CD14-positive monocyte (primary cell): Measurements from ENCODE around the gene OXLD1. TPM values are rescaled to one million over a fixed set of nuclear protein-coding genes. Genes with fewer than 3 reads are reported as not detected.

Experiments
- DNase-seq, 3 donors: peaks; one replicate each; pipeline ENCODE4 v3.0.0-alpha.2; 2011 to 2022
- H2AFZ ChIP-seq: 2 replicates; pipeline ENCODE4 v1.6.0; 2012; ENCODE audit warnings: mild to moderate bottlenecking, low read depth, low read length, inconsistent platforms; ENCODE audit not compliant: insufficient read depth, poor library complexity, severe bottlenecking
- H3K27ac ChIP-seq, 2 donors: 1 replicate in 1 of 2; 2 replicates in 1 of 2; pipeline ENCODE4 v1.5.1; 2012 to 2013; ENCODE audit warnings: low read length in 2 of 2, control low read depth in 1 of 2, inconsistent platforms in 1 of 2, low read depth in 1 of 2, mild to moderate bottlenecking in 1 of 2
- H3K27me3 ChIP-seq, 2 donors: one replicate each; pipeline versions ENCODE4 v1.6.0 to v1.6.1; 2011 to 2013; ENCODE audit warnings: low read length in 2 of 2; ENCODE audit not compliant: control insufficient read depth in 2 of 2, insufficient read depth in 2 of 2
- H3K36me3 ChIP-seq, 2 donors: replicated peaks in 1 of 2; 1 replicate in 1 of 2; 2 replicates in 1 of 2; pipeline versions ENCODE4 v1.5.1 to v1.6.1; 2012 to 2013; ENCODE audit warnings: low read length in 2 of 2, control low read depth in 1 of 2, inconsistent platforms in 1 of 2, mild to moderate bottlenecking in 1 of 2; ENCODE audit not compliant: insufficient read depth in 2 of 2, control insufficient read depth in 1 of 2
- H3K4me1 ChIP-seq, 2 donors: 1 replicate in 1 of 2; 2 replicates in 1 of 2; pipeline versions ENCODE4 v1.5.1 to v1.6.1; 2012 to 2013; ENCODE audit warnings: low read length in 2 of 2, control low read depth in 1 of 2, inconsistent platforms in 1 of 2, mild to moderate bottlenecking in 1 of 2, moderate library complexity in 1 of 2; ENCODE audit not compliant: insufficient read depth in 2 of 2, control insufficient read depth in 1 of 2
- H3K4me2 ChIP-seq: replicated peaks from 2 replicates; pipeline ENCODE3; 2012; ENCODE audit warnings: low read length, moderate library complexity, mild to moderate bottlenecking; ENCODE audit not compliant: poor library complexity, severe bottlenecking; ENCODE audit errors: extremely low read depth
- H3K4me3 ChIP-seq, 3 experiments: fragments of 200-600 bp in 1 of 3; sonication (generic) in 1 of 3; replicated peaks in 1 of 3; 1 replicate in 2 of 3; 2 replicates in 1 of 3; pipeline ENCODE4 v1.5.1; 2011 to 2013; ENCODE audit warnings: low read length in 3 of 3, mild to moderate bottlenecking in 3 of 3, control low read depth in 2 of 3, low read depth in 2 of 3, inconsistent platforms in 1 of 3, moderate library complexity in 1 of 3
- H3K79me2 ChIP-seq: 2 replicates; pipeline ENCODE4 v1.6.0; 2012; ENCODE audit warnings: mild to moderate bottlenecking, control low read depth, inconsistent platforms, low read length, moderate library complexity; ENCODE audit not compliant: insufficient read depth
- H3K9ac ChIP-seq: 2 replicates; pipeline ENCODE4 v1.6.0; 2017; ENCODE audit warnings: low read length, mild to moderate bottlenecking; ENCODE audit not compliant: insufficient read depth, poor library complexity, severe bottlenecking
- H3K9me3 ChIP-seq, 2 donors: replicated peaks in 1 of 2; 1 replicate in 1 of 2; 2 replicates in 1 of 2; pipeline versions ENCODE4 v1.5.1 to v1.6.1; 2012 to 2013; ENCODE audit warnings: low read length in 2 of 2, control low read depth in 1 of 2; ENCODE audit not compliant: control insufficient read depth in 1 of 2, insufficient read depth in 1 of 2
- H4K20me1 ChIP-seq: 2 replicates; pipeline ENCODE4 v1.6.0; 2012; ENCODE audit warnings: mild to moderate bottlenecking, low read length, control low read depth, moderate library complexity; ENCODE audit not compliant: insufficient read depth
- H3K27ac Mint-ChIP-seq, 7 donors: one replicate each; pipeline ENCODE4 v1.8.0; 2020; ENCODE audit warnings: mild to moderate bottlenecking in 7 of 7, mixed read lengths in 7 of 7, moderate library complexity in 6 of 7, inconsistent platforms in 2 of 7
- H3K27me3 Mint-ChIP-seq, 3 donors: one replicate each; pipeline ENCODE4 v1.8.0; 2021 to 2022; ENCODE audit warnings: low read depth in 3 of 3, mild to moderate bottlenecking in 3 of 3, mixed read lengths in 3 of 3, moderate library complexity in 3 of 3, inconsistent platforms in 1 of 3
- H3K36me3 Mint-ChIP-seq, 2 donors: one replicate each; pipeline ENCODE4 v1.8.0; 2020; ENCODE audit warnings: mixed read lengths in 2 of 2, inconsistent platforms in 1 of 2, mild to moderate bottlenecking in 1 of 2
- H3K4me1 Mint-ChIP-seq: one replicate; pipeline ENCODE4 v1.8.0; 2020; ENCODE audit warnings: mild to moderate bottlenecking, mixed read lengths
- H3K4me3 Mint-ChIP-seq, 2 donors: one replicate each; pipeline ENCODE4 v1.8.0; 2020; ENCODE audit warnings: mild to moderate bottlenecking in 2 of 2, mixed read lengths in 2 of 2, moderate library complexity in 1 of 2
- H3K9me3 Mint-ChIP-seq, 7 donors: one replicate each; pipeline ENCODE4 v1.8.0; 2020 to 2022; ENCODE audit warnings: mixed read lengths in 7 of 7, mild to moderate bottlenecking in 6 of 7, moderate library complexity in 6 of 7, inconsistent platforms in 2 of 7
- WGBS: methylation state at CpG from one replicate; pipeline ENCODE4 v1.1.5; 2013; ENCODE audit warnings: missing lambda C conversion rate; ENCODE audit not compliant: insufficient coverage; 5-methylcytosine and 5-hydroxymethylcytosine counted together
- intact Hi-C, 2 donors: fragments of 100-400 bp; cut with micrococcal nuclease; formaldehyde crosslinking; loops; one replicate each; pipeline versions ENCODE4 v1.15.0 to v1.15.1; 2023
- polyA plus RNA-seq, 3 donors: library from polyadenylated mRNA; depleted of rRNA in 1 of 3; unstranded in 2 of 3; stranded (reverse) in 1 of 3; fragments of 300-500 nt in 2 of 3; fragments of >200 nt in 1 of 3; fragmentation: Illumina TruSeq in 2 of 3; gene quantifications; 1 replicate in 2 of 3; 2 replicates in 1 of 3; pipeline ENCODE4 v1.2.3, GENCODE V29; 2012 to 2021
- TF ChIP-seq, protein P1 (sequence below): fragments of 200-600 bp; IDR thresholded peaks from one replicate; pipeline ENCODE4 v1.8.0; 2022; ENCODE audit warnings: antibody characterized with exemption, mild to moderate bottlenecking

The OXLD1 gene
- polyA plus RNA-seq, 3 donors = 46.0 to 61.1 (median 51.8) TPM

DNA sequence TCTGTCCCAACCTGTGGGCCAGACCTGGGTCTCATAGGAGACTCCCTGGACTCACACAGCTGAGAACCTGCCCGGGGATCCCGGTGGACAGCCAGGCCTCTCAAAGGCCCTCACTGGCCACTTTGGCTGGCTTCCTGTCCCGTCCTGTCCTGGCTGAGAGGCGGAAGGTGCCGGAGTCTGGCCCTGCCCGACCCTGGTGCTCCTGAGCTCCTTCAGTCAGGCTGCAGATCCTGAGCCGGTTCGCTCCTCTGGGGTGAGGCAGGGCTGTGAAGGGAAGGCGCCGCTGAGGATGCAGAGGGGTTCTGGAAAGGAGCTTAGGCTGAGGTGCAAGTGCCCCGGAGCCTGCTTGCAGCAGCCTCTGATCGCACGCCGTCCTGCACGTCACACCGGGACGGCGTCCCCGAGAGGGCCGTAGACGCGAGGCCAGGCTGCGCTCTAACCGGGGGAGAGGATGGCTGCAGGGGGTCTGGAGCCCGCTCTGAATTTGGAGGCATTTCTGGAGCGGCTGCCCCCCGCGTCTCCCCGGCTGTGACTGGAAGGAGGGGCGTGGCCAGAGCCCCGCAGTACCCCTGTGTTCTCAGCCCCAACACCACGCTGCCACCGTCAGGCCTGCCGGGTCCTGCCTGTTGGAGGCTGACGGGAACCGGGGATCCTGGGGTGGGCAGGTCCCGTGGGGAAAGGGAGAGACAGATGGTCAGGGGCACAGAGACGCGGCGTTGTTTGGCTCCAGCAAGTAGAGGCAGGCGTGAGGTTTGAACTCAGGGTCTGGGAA is 21.6 kb upstream of the OXLD1 start:
- Histone ChIP-seq H3K4me1 (peaks cover 17 to 19% of the 10 kb centered on the region in 2 donors), H3K9ac (no peak overlapping the region), H3K27ac (no peak overlapping the region), H4K20me1 (peaks cover 87% of the 10 kb centered on the region), H3K9me3 (no peaks in the 10 kb centered on the region), H3K4me3 (no peak overlapping the region), H3K79me2 (peaks cover 80% of the 10 kb centered on the region), H3K27me3 (no peaks in the 10 kb centered on the region), H3K4me2 (no peak overlapping the region), H2AFZ (no peak overlapping the region), H3K36me3 (peaks cover 75 to 78% of the 10 kb centered on the region in 2 donors)
- intact Hi-C loops = no loop called here
- DNase-seq = no peak
- Mint-ChIP-seq H3K27ac (peak overlapping the region in 3 of 7 donors; percentile 15 to 48 (median 37)), H3K4me1 (peaks cover 18% of the 10 kb centered on the region), H3K9me3 (no peaks in the 10 kb centered on the region), H3K4me3 (no peak overlapping the region), H3K27me3 (peaks cover 0 to 1% (median 0%) of the 10 kb centered on the region in 3 donors), H3K36me3 (peaks cover 61 to 77% of the 10 kb centered on the region in 2 donors)
- TF ChIP-seq, protein P1, sequence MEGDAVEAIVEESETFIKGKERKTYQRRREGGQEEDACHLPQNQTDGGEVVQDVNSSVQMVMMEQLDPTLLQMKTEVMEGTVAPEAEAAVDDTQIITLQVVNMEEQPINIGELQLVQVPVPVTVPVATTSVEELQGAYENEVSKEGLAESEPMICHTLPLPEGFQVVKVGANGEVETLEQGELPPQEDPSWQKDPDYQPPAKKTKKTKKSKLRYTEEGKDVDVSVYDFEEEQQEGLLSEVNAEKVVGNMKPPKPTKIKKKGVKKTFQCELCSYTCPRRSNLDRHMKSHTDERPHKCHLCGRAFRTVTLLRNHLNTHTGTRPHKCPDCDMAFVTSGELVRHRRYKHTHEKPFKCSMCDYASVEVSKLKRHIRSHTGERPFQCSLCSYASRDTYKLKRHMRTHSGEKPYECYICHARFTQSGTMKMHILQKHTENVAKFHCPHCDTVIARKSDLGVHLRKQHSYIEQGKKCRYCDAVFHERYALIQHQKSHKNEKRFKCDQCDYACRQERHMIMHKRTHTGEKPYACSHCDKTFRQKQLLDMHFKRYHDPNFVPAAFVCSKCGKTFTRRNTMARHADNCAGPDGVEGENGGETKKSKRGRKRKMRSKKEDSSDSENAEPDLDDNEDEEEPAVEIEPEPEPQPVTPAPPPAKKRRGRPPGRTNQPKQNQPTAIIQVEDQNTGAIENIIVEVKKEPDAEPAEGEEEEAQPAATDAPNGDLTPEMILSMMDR = no peak
- 94% methylated on average over 39 of the region's 41 CpGs for WGBS

DNA sequence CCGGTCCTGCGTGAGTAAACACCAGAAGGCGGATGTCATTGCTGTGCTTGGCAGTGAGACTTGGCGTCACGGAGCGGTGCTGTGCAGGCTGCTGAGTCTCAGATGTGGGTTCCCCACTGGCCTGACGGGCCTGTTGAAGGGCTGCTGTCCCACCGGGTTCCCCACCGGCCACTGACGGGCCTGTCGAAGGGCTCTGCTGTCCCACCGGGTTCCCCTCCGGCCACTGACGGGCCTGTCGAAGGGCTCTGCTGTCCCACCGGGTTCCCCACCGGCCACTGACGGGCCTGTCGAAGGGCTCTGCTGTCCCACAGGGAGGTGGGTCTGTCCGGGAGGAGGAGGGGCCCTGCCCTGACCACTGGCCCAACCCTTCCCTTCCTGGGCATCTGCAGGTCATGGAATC is 20.2 kb upstream of the OXLD1 start:
- no peak overlapping the region for H3K4me2 ChIP-seq
- H4K20me1 ChIP-seq = peaks cover 77% of the 10 kb centered on the region
- H2AFZ ChIP-seq = no peak overlapping the region
- Mint-ChIP-seq H3K27ac (peak overlapping the region in 1 of 7 donors; percentile 42), H3K4me3 (no peak overlapping the region), H3K27me3 (peaks cover 0 to 1% (median 0%) of the 10 kb centered on the region in 3 donors), H3K4me1 (peaks cover 25% of the 10 kb centered on the region), H3K36me3 (peaks cover 54 to 68% of the 10 kb centered on the region in 2 donors), H3K9me3 (no peaks in the 10 kb centered on the region)
- H3K4me1 ChIP-seq = peaks cover 22 to 25% of the 10 kb centered on the region in 2 donors
- peaks cover 64% of the 10 kb centered on the region in 2 donors for H3K36me3 ChIP-seq
- 98% methylated on average over 19 of the region's 20 CpGs for WGBS
- no peak overlapping the region for H3K9ac ChIP-seq
- no peak overlapping the region for H3K27ac ChIP-seq
- H3K27me3 ChIP-seq = no peaks in the 10 kb centered on the region
- H3K4me3 ChIP-seq = no peak overlapping the region
- DNase-seq = no peak
- intact Hi-C loops = no loop called here
- TF ChIP-seq, protein P1 = no peak
- peaks cover 86% of the 10 kb centered on the region for H3K79me2 ChIP-seq
- H3K9me3 ChIP-seq = no peaks in the 10 kb centered on the region
